Measurements from ENCODE around the gene FOS.
"Not testable (repeated sequence)": the region's sequence is repeated elsewhere in the genome, so short reads cannot be mapped to it uniquely, and the experiment has no call there.

FOS gene

GRCh38 chr14:75277008-75277814, 1.4 kb upstream of the FOS start:
- DNase-seq (ENCODE audit: low read depth), result peak; percentile 41

- DNase-seq (ENCODE audit: low read depth), result no peak
These were observed 710 bp upstream of the FOS start for GRCh38 chr14:75277815-75278421.

- no peak for DNase-seq (ENCODE audit: low read depth)
These were observed 630 bp downstream of the FOS start for GRCh38 chr14:75279153-75279762.

GRCh38 chr14:75279763-75280290, 1.2 kb downstream of the FOS start:
- no peak for DNase-seq (ENCODE audit: low read depth)

- no peak for DNase-seq (ENCODE audit: low read depth)
These were observed 1.7 kb downstream of the FOS start for GRCh38 chr14:75280291-75280830.

- DNase-seq (ENCODE audit: low read depth), result no peak
These were observed 2.4 kb downstream of the FOS start for GRCh38 chr14:75280831-75281653.

GRCh38 chr14:75281654-75282019, 3.0 kb downstream of the FOS start:
- no peak for DNase-seq (ENCODE audit: low read depth)

GRCh38 chr14:75282170-75282554, 3.5 kb downstream of the FOS start:
- DNase-seq (ENCODE audit: low read depth), result no peak

- not testable (repeated sequence) for DNase-seq (ENCODE audit: low read depth)
These were observed 4.0 kb downstream of the FOS start for GRCh38 chr14:75282555-75283161.

- no peak for DNase-seq (ENCODE audit: low read depth)
These were observed 4.7 kb downstream of the FOS start for GRCh38 chr14:75283162-75283832.

- no peak for DNase-seq (ENCODE audit: low read depth)
These were observed 5.4 kb downstream of the FOS start for GRCh38 chr14:75283833-75284563.

GRCh38 chr14:75285331-75285730, 6.7 kb downstream of the FOS start:
- DNase-seq (ENCODE audit: low read depth), result no peak

- DNase-seq (ENCODE audit: low read depth), result no peak
These were observed 7.7 kb downstream of the FOS start for GRCh38 chr14:75286313-75286712.

- DNase-seq (ENCODE audit: low read depth), result no peak
These were observed 11.3 kb downstream of the FOS start for GRCh38 chr14:75289840-75290388.

GRCh38 chr14:75290851-75291250, 12.2 kb downstream of the FOS start:
- no peak for DNase-seq (ENCODE audit: low read depth)

- DNase-seq (ENCODE audit: low read depth), result no peak
These were observed 12.7 kb downstream of the FOS start for GRCh38 chr14:75291331-75291730.

GRCh38 chr14:75292101-75292563, 13.5 kb downstream of the FOS start:
- no peak for DNase-seq (ENCODE audit: low read depth)

- no peak for DNase-seq (ENCODE audit: low read depth)
These were observed 14.3 kb downstream of the FOS start for GRCh38 chr14:75292886-75293285.

GRCh38 chr14:75293920-75294648, 15.5 kb downstream of the FOS start:
- peak; percentile 91 for DNase-seq (ENCODE audit: low read depth)

All from activated T-helper 9 cell treated with anti-CD3 and anti-CD28 coated beads, Interleukin-2, amount 50 U/mL, for 16 hours (primary cell).